K562 (cell line): ENCODE results near the gene COL1A2. TPM values are rescaled to one million over a fixed set of nuclear protein-coding genes. Genes with fewer than 3 reads are reported as not detected.

Source experiments
- ATAC-seq: fragments of 200-7000 bp; cut with Tn5 transposase; 3 replicates; pipeline ENCODE4 v1.9.1; 2020; ENCODE audit warnings: moderate library complexity
- BruUV-seq: library from RNA; stranded (reverse); fragments of 400-500 nt; replicated peaks from 2 replicates; lab custom pipeline; 2021; lab: Mats Ljungman, UMichigan
- CTCF ChIA-PET: fragments of 300-600 bp; formaldehyde crosslinking; extraction: SDS; loops from one replicate; lab custom pipeline; 2021; ENCODE audit warnings: low intra/inter-chr PET ratio; lab: Yijun Ruan, JAX
- POLR2A ChIA-PET: fragments of 300-600, 350-650 bp; sonication (Branson Sonifier 250); formaldehyde crosslinking; extraction: SDS; loops from one replicate; lab custom pipeline; 2021; ENCODE audit warnings: antibody characterized with exemption, inconsistent platforms; lab: Yijun Ruan, JAX
- DNase-seq, 4 experiments: peaks; one replicate each; pipeline versions ENCODE4 v3.0.0 to v3.0.0-alpha.2; 2011 to 2018; ENCODE audit warnings: low spot score in 3 of 4, mixed read lengths in 3 of 4; ENCODE audit errors: extremely low read depth in 1 of 4
- FAIRE-seq: peaks from 2 replicates; lab custom pipeline; 2011; peaks lifted over from hg19 to GRCh38; lab: Jason Lieb, UNC
- H2AFZ ChIP-seq: 2 replicates; pipeline ENCODE4 v1.6.0; 2011; ENCODE audit warnings: low read depth, low read length, control low read depth, inconsistent platforms
- H3K27ac ChIP-seq: fragments of 200-600 bp; 3 replicates; pipeline ENCODE4 v1.8.0; 2011; ENCODE audit warnings: low read depth, mild to moderate bottlenecking, control low read depth, inconsistent platforms, low read length, moderate library complexity, mixed read lengths; ENCODE audit errors: extremely low read depth
- H3K27me3 ChIP-seq, 2 experiments: fragments of 300-600 bp in 1 of 2; 2 replicates in 1 of 2; 3 replicates in 1 of 2; pipeline versions ENCODE4 v1.6.0 to v1.8.0; 2011; ENCODE audit warnings: inconsistent platforms in 2 of 2, low read length in 2 of 2, mild to moderate bottlenecking in 1 of 2, mixed read lengths in 1 of 2, moderate library complexity in 1 of 2; ENCODE audit not compliant: control insufficient read depth in 2 of 2, insufficient read depth in 2 of 2
- H3K36me3 ChIP-seq: fragments of 300-600 bp; 3 replicates; pipeline ENCODE4 v1.8.0; 2011; ENCODE audit warnings: mild to moderate bottlenecking, low read length, inconsistent platforms; ENCODE audit not compliant: control insufficient read depth, insufficient read depth
- H3K4me1 ChIP-seq, 2 experiments: fragments of 200-600 bp in 1 of 2; replicated peaks in 1 of 2; 2 replicates in 1 of 2; 3 replicates in 1 of 2; pipeline versions ENCODE4 v1.5.1 to v1.8.0; 2011; ENCODE audit warnings: inconsistent platforms in 2 of 2, low read length in 2 of 2, mild to moderate bottlenecking in 1 of 2, mixed read lengths in 1 of 2, moderate library complexity in 1 of 2; ENCODE audit not compliant: control insufficient read depth in 2 of 2, insufficient read depth in 2 of 2
- H3K4me2 ChIP-seq: 2 replicates; pipeline ENCODE4 v1.6.1; 2011; ENCODE audit warnings: low read length, control low read depth, inconsistent platforms, mixed read lengths; ENCODE audit not compliant: insufficient read depth
- H3K4me3 ChIP-seq: fragments of 200-600 bp; sonication (generic), shearing (Covaris generic); 2 replicates; pipeline ENCODE4 v1.5.1; 2016; ENCODE audit warnings: control low read depth, inconsistent platforms
- H3K79me2 ChIP-seq: fragments of 200-600 bp; 3 replicates; pipeline ENCODE4 v1.8.0; 2011; ENCODE audit warnings: low read length, inconsistent platforms; ENCODE audit not compliant: control insufficient read depth, insufficient read depth
- H3K9ac ChIP-seq, 2 experiments: 2 replicates each; pipeline versions ENCODE4 v1.6.0 to v1.6.1; 2011; ENCODE audit warnings: low read depth in 2 of 2, low read length in 2 of 2, control low read depth in 1 of 2, inconsistent platforms in 1 of 2, mild to moderate bottlenecking in 1 of 2, mixed read lengths in 1 of 2; ENCODE audit not compliant: insufficient read depth in 1 of 2
- H3K9me1 ChIP-seq: one replicate; pipeline ENCODE4 v1.6.0; 2011; ENCODE audit warnings: inconsistent platforms, mild to moderate bottlenecking, low read length, moderate library complexity; ENCODE audit not compliant: control insufficient read depth, insufficient read depth
- H3K9me3 ChIP-seq: replicated peaks from 2 replicates; pipeline ENCODE4 v1.5.1; 2011; ENCODE audit warnings: low read depth, low read length, inconsistent platforms; ENCODE audit not compliant: control insufficient read depth, insufficient read depth
- H4K20me1 ChIP-seq: replicated peaks from 2 replicates; pipeline ENCODE4 v1.6.1; 2011; ENCODE audit warnings: low read length, inconsistent platforms, mixed read lengths; ENCODE audit not compliant: control insufficient read depth, insufficient read depth
- HMGN3 ChIP-seq: IDR thresholded peaks from 2 replicates; pipeline ENCODE4 v1.6.1; 2011; ENCODE audit warnings: borderline replicate concordance, low read depth, mild to moderate bottlenecking, mixed read lengths, low read length; ENCODE audit not compliant: insufficient read length; ENCODE audit errors: extremely low read depth
- MAFK ChIP-seq: IDR thresholded peaks from 2 replicates; pipeline ENCODE4 v1.6.1; 2011; ENCODE audit warnings: low read length, improper control_type of control experiment
- NR3C1 ChIP-seq: sonication (generic); formaldehyde crosslinking; IDR thresholded peaks from 2 replicates; pipeline ENCODE4 v1.8.1; 2022; ENCODE audit warnings: missing genetic modification reagents
- SLC30A9 ChIP-seq: fragments of 250-450 bp; sonication (Bioruptor Pico); IDR thresholded peaks from 2 replicates; pipeline ENCODE4 v1.8.0; 2022; ENCODE audit warnings: mild to moderate bottlenecking, moderate library complexity
- SMARCA4 ChIP-seq: fragments of 450-650 bp; IDR thresholded peaks from 2 replicates; pipeline ENCODE4 v1.6.1; 2016
- STAT5A ChIP-seq: IDR thresholded peaks from 2 replicates; pipeline ENCODE4 v1.6.1; 2012; ENCODE audit warnings: low read length, inconsistent platforms, borderline replicate concordance
- ZNF263 ChIP-seq: sonication (generic); formaldehyde crosslinking; IDR thresholded peaks from 2 replicates; pipeline ENCODE4 v1.8.0; 2022; ENCODE audit warnings: mild to moderate bottlenecking, missing genetic modification reagents, borderline replicate concordance
- ZNF778 ChIP-seq: fragments of 450-650 bp; formaldehyde crosslinking; IDR thresholded peaks from 2 replicates; pipeline ENCODE4 v1.4.0; 2020; ENCODE audit warnings: mild to moderate bottlenecking, moderate library complexity
- in situ Hi-C: fragments of 300-500 bp; cut with MboI; formaldehyde crosslinking; loops from 4 replicates; pipeline ENCODE4 v1.15.0; 2018; ENCODE audit warnings: inconsistent platforms, mixed read lengths
- intact Hi-C: fragments of 100-400 bp; cut with micrococcal nuclease; formaldehyde crosslinking; loops from 2 replicates; pipeline ENCODE4 v1.14.2; 2022
- polyA plus RNA-seq, 8 experiments: library from polyadenylated mRNA; depleted of rRNA in 4 of 8; stranded (reverse) in 5 of 8; unstranded in 3 of 8; fragments of >200 nt; fragmentation: Nextera tagmentation in 2 of 8; fragmentation: Illumina TruSeq in 1 of 8; extraction: Ambion mirVana in 2 of 8; extraction: Trizol in 1 of 8; gene quantifications; 2 replicates each; pipeline versions ENCODE4 v1.2.1 to v1.2.3, GENCODE V29; 2011 to 2014; ENCODE audit warnings: inconsistent platforms in 1 of 8, missing spikeins in 1 of 8
- total RNA-seq, 7 experiments: library from RNA; depleted of rRNA in 6 of 7; stranded (reverse); fragments of >200 nt in 6 of 7; fragmentation: Illumina TruSeq in 2 of 7; extraction: Trizol in 2 of 7; gene quantifications; 2 replicates each; pipeline versions ENCODE4 v1.2.1 to v1.2.3, GENCODE V29; 2011 to 2021; ENCODE audit warnings: low replicate concordance in 1 of 7
- TF ChIP-seq, protein P1 (sequence below): sonication (generic); formaldehyde crosslinking; IDR thresholded peaks from 2 replicates; pipeline ENCODE4 v1.8.0; 2022; ENCODE audit warnings: mild to moderate bottlenecking, low read depth, missing genetic modification reagents

COL1A2 gene
- total and polyA plus RNA-seq, 9 of the 15 experiments (the other 6 are each of a cell fraction or from before 2014, with no cell fraction given), result 0.94 to 11.6 (median 1.7) TPM

GRCh38 chr7:94414980-94415379 lies 20.3 kb downstream of the COL1A2 start:
- H3K9ac ChIP-seq, result no peak overlapping the region
- H3K4me2 ChIP-seq, result no peak overlapping the region
- H3K27me3 ChIP-seq, result no peaks in the 10 kb centered on the region
- H3K79me2 ChIP-seq, result no peaks in the 10 kb centered on the region
- H3K27ac ChIP-seq, result no peak overlapping the region
- DNase-seq (no peak), ATAC-seq (no peak)
- no peak overlapping the region for H3K4me3 ChIP-seq
- no peak overlapping the region for H2AFZ ChIP-seq
- no peaks in the 10 kb centered on the region for H3K4me1 ChIP-seq
- no peaks in the 10 kb centered on the region for H4K20me1 ChIP-seq
- no peaks in the 10 kb centered on the region for H3K9me1 ChIP-seq
- no peak for TF ChIP-seq SLC30A9 (CRISPR knock-in tag)
- no peak for TF ChIP-seq MAFK
- TF ChIP-seq, protein P1, sequence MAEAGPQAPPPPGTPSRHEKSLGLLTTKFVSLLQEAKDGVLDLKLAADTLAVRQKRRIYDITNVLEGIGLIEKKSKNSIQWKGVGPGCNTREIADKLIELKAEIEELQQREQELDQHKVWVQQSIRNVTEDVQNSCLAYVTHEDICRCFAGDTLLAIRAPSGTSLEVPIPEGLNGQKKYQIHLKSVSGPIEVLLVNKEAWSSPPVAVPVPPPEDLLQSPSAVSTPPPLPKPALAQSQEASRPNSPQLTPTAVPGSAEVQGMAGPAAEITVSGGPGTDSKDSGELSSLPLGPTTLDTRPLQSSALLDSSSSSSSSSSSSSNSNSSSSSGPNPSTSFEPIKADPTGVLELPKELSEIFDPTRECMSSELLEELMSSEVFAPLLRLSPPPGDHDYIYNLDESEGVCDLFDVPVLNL (CRISPR knock-in tag), result no peak
- TF ChIP-seq SMARCA4, result no peak
- no peak for TF ChIP-seq NR3C1 (CRISPR knock-in tag)
- no peak for TF ChIP-seq ZNF263
- no peak for TF ChIP-seq ZNF778
- no peak for TF ChIP-seq STAT5A
- TF ChIP-seq HMGN3, result no peak
- TF ChIP-seq, all 486 proteins: peak for 0
- BruUV-seq, result no TSS peak
- ChIA-PET CTCF (no interaction called here), POLR2A (no interaction called here)
- intact Hi-C loops (no loop called here), in situ Hi-C loops (no loop called here)
- H3K9me3 ChIP-seq, result no peaks in the 10 kb centered on the region
- H3K36me3 ChIP-seq, result no peaks in the 10 kb centered on the region
- FAIRE-seq, result no peak
